GM12874 (cell line): ENCODE data around the gene NEURL2.

Experiments used
- TF ChIP-seq, protein P1 (sequence below): IDR thresholded peaks from 2 replicates; pipeline ENCODE4 v1.5.1; 2011; ENCODE audit warnings: low read depth, mild to moderate bottlenecking, control low read depth, low read length, moderate library complexity; ENCODE audit not compliant: insufficient read depth

Gene NEURL2

DNA sequence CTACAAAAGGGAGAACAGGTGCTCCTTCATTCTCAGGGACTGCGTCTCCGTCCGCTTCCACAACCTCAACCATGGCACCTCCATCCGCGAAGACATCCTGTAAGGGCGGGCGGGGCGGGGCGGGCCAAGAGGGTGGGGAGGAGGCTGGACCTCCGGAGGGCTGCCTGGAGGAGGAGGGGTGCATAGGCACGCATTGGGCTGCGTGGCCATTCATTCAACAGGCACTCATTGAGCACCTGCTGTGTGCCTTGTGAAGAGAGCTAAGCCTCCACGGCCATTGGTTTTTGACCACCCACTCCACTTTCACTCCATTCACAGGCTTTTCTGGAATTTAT, 33.2 kb downstream of the NEURL2 start:
- TF ChIP-seq, protein P1, sequence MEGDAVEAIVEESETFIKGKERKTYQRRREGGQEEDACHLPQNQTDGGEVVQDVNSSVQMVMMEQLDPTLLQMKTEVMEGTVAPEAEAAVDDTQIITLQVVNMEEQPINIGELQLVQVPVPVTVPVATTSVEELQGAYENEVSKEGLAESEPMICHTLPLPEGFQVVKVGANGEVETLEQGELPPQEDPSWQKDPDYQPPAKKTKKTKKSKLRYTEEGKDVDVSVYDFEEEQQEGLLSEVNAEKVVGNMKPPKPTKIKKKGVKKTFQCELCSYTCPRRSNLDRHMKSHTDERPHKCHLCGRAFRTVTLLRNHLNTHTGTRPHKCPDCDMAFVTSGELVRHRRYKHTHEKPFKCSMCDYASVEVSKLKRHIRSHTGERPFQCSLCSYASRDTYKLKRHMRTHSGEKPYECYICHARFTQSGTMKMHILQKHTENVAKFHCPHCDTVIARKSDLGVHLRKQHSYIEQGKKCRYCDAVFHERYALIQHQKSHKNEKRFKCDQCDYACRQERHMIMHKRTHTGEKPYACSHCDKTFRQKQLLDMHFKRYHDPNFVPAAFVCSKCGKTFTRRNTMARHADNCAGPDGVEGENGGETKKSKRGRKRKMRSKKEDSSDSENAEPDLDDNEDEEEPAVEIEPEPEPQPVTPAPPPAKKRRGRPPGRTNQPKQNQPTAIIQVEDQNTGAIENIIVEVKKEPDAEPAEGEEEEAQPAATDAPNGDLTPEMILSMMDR = no peak

DNA sequence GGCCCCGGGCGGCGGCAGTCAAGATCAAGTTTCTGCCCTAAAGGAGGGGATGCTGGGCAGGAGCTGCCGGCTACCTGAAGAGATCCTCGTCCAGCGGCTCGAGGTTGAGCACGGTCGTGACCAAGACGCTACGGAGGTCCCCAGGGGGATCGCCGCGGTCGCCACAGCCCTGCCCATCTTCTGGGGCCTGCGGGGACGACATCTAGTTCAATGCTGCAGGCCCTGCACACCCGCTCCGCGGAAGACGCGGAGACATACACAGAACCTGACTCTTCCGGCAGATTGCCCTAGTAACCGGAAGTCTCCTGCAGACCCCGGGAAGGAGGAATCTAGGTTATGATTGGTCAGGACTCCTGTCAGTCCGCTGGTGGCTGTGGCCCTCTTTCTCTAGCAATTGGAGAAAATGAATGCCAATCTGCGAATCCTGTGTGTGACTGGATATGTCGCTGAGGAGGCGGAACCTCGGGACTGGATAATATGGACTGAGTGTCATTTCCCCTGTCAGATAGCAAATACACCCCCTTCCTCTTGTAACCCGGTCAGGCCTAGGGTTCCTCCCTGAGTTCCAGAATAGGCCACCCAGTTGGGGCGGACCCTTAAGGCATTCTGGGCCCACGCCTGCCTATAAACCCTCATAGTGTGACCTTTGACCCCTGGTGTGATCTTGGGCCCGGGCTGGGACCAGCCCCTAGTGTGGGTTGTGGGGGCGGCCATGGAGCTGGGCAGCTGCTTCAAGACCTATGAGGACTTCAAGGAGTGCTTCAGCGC, 33.7 kb downstream of the NEURL2 start, which contains the start of the genes ACOT8 and ZSWIM3:
TSS of gene ACOT8 (minus strand) at position 279 of the 768 bp plus-strand sequence. CDS start at position 202, 77 bp downstream.
TSS of gene ZSWIM3 (plus strand) at position 501 of the 768 bp plus-strand sequence. CDS start at position 713, 212 bp downstream.
- TF ChIP-seq, protein P1 = no peak

DNA sequence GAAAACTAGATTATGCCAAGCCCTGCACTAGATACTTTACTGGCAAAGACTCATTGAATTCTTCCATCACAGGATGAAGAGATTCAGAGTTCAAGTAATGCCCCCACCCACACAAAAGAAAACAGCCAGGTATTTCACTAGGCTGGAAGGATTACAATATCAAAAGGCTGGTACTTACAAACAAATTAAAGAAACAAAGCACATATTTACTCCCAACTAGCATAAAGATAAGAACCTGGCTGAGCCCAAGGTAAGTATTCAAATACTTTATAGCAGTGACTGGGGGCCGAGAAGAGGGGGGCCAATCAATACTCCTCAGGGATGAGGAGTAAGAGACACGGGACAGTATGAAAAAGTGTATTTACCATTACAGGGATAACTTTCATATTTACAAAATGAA, 37.5 kb downstream of the NEURL2 start:
- TF ChIP-seq, protein P1 = no peak

DNA sequence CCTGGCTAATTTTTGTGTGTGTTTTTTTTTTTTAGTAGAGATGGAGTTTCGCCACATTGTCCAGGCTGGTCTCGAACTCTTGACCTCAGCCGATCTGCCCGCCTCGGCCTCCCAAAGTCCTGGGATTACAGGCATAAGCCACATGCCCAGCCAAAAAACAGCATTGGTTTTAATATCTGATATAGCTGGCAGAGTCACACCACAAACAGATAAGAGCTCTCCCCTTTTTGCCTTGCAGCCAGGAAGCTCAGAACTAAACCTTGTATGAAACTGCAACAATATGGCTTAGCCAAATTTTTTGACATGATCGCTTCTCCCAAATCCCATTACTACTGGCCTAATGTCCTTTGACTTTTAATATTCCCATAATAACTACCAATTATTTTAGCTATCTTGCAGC, 38.7 kb downstream of the NEURL2 start:
- TF ChIP-seq, protein P1 = no peak

DNA sequence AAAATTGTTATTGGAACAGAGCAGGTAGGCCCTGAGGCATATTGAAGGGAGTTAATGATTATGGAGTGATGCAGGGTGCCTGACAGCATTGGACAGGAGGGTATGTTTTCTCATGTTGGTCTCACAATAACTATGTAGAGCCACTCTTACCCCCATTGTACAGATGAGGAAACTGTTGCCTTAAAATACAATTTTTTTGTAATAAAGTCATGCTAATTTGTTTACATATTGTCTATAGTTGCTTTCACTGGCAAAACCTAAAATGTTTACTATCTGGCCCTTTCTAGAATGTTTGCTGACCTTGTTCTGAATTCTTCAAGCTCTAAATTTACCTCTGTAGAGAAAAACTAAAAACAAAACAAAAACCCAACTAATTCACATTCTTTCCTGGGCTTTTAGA, 39.5 kb downstream of the NEURL2 start:
- TF ChIP-seq, protein P1 = no peak

DNA sequence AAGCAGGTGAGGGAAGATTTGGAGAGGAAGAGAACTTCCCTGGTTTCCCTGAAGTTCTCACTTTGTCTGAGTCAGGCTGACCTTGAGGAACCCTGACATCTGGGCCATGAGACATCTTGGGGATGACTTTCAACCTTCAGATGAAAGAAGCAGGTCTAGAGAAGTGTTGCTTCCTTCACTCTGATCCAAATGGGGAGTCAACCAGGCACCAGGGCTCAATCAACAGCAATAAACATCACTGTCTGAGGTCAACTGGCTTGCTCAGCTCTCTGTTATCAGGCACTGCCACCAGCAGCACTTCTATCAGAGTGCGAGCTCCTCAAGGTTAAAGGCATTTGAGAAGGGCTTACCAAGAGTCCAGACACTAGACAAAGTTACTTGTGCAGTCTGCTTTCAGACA, 40.1 kb downstream of the NEURL2 start:
- TF ChIP-seq, protein P1 = no peak

DNA sequence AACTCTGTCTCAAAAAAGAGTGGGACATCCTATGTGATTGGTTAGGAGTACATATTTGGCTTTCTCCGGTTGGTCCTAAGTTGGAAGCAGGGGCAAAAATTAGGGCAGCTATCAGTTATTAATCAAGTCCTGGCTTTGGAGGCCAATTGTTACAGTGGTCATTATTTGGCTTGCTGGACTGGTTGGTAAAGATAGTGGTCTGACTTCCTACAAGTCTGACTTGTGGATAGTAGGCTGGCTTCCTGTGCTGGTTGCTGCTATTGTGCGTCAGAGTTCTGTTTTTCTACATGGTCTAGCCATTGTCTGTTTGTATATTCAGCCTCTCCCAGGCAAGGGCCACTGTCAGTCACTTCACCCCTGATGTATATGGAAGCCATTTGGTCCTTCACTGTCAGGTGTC, 40.8 kb downstream of the NEURL2 start:
- TF ChIP-seq, protein P1 = no peak
